T-cell (primary cell): ENCODE measurements around the gene PRRT1. TPM values are rescaled to one million over a fixed set of nuclear protein-coding genes. Genes with fewer than 3 reads are reported as not detected.

Source experiments
- ATAC-seq, 4 experiments: fragments of 200-7000 bp in 3 of 4; fragments of 150-1000 bp in 1 of 4; cut with Tn5 transposase; replicated peaks in 1 of 4; 1 replicate in 3 of 4; 2 replicates in 1 of 4; pipeline ENCODE4 v1.10.0; 2021; ENCODE audit warnings: moderate library complexity in 3 of 4, mild to moderate bottlenecking in 2 of 4, moderate number of reproducible peaks in 1 of 4
- CTCF ChIA-PET, 2 donors: fragments of 300-600 bp; sonication (Branson Sonifier 250); formaldehyde crosslinking; loops; one replicate each; lab custom pipeline; 2022; ENCODE audit warnings: antibody characterized with exemption in 2 of 2; lab: Charles Lee
- POLR2A ChIA-PET, 2 donors: fragments of 300-600 bp; sonication (Branson Sonifier 250); formaldehyde crosslinking; loops; one replicate each; lab custom pipeline; 2022; ENCODE audit warnings: antibody characterized with exemption in 2 of 2; lab: Charles Lee
- DNase-seq, 35 experiments: peaks; one replicate each; pipeline versions ENCODE4 v3.0.0 to v3.0.0-alpha.2; 2013 to 2023
- H3K27ac ChIP-seq: one replicate; pipeline ENCODE4 v1.5.1; 2013; ENCODE audit warnings: low read length
- H3K27me3 ChIP-seq, 2 experiments: replicated peaks in 1 of 2; 1 replicate in 1 of 2; 2 replicates in 1 of 2; pipeline versions ENCODE4 v1.6.1 to v1.7.0; 2013; ENCODE audit warnings: low read length in 1 of 2, mixed read lengths in 1 of 2; ENCODE audit not compliant: control insufficient read depth in 2 of 2, insufficient read depth in 2 of 2; ENCODE audit errors: extremely low read depth in 1 of 2
- H3K36me3 ChIP-seq, 2 donors: 1 replicate in 1 of 2; 2 replicates in 1 of 2; pipeline versions ENCODE4 v1.6.1 to v1.7.0; 2013; ENCODE audit warnings: low read length in 1 of 2; ENCODE audit not compliant: control insufficient read depth in 2 of 2, insufficient read depth in 1 of 2; ENCODE audit errors: extremely low read depth in 1 of 2
- H3K4me1 ChIP-seq, 2 experiments: 1 replicate in 1 of 2; 2 replicates in 1 of 2; pipeline versions ENCODE4 v1.6.1 to v1.7.0; 2013; ENCODE audit warnings: low read length in 2 of 2, mixed read lengths in 1 of 2; ENCODE audit not compliant: insufficient read depth in 2 of 2, control insufficient read depth in 1 of 2; ENCODE audit errors: extremely low read depth in 1 of 2
- H3K4me3 ChIP-seq, 2 donors: 1 replicate in 1 of 2; 2 replicates in 1 of 2; pipeline versions ENCODE4 v1.5.1 to v1.7.0; 2013; ENCODE audit warnings: mild to moderate bottlenecking in 2 of 2, low read length in 1 of 2, moderate library complexity in 1 of 2; ENCODE audit not compliant: control insufficient read depth in 1 of 2; ENCODE audit errors: extremely low read depth in 1 of 2
- H3K9me3 ChIP-seq: 2 replicates; pipeline ENCODE4 v1.7.0; 2013
- H3K27ac Mint-ChIP-seq, 2 donors: one replicate each; pipeline ENCODE4 v1.8.0; 2020 to 2021; ENCODE audit warnings: mild to moderate bottlenecking in 2 of 2, mixed read lengths in 2 of 2
- H3K27me3 Mint-ChIP-seq, 2 donors: one replicate each; pipeline ENCODE4 v1.8.0; 2021 to 2022; ENCODE audit warnings: mixed read lengths in 2 of 2
- H3K36me3 Mint-ChIP-seq: one replicate; pipeline ENCODE4 v1.8.0; 2021; ENCODE audit warnings: mixed read lengths
- H3K4me1 Mint-ChIP-seq, 3 donors: one replicate each; pipeline ENCODE4 v1.8.0; 2020 to 2022; ENCODE audit warnings: mixed read lengths in 3 of 3, mild to moderate bottlenecking in 1 of 3
- H3K4me3 Mint-ChIP-seq, 3 donors: one replicate each; pipeline ENCODE4 v1.8.0; 2020 to 2022; ENCODE audit warnings: mild to moderate bottlenecking in 3 of 3, mixed read lengths in 3 of 3, moderate library complexity in 3 of 3
- H3K9me3 Mint-ChIP-seq, 3 donors: one replicate each; pipeline ENCODE4 v1.8.0; 2020 to 2022; ENCODE audit warnings: mixed read lengths in 3 of 3
- WGBS: methylation state at CpG from one replicate; pipeline ENCODE4 v1.1.5; 2013; ENCODE audit warnings: missing lambda C conversion rate; ENCODE audit not compliant: insufficient coverage; 5-methylcytosine and 5-hydroxymethylcytosine counted together
- total RNA-seq, 35 experiments: library from RNA in 6 of 35; stranded (reverse) in 6 of 35; fragments of 120-200 nt in 1 of 35; gene quantifications; one replicate each; pipeline versions ENCODE4 v1.2.1 to v1.2.4 and lab custom pipeline; 2013 to 2026

Gene PRRT1
- total RNA-seq, 5 donors from 2014 or later (not counting 1 experiment from before 2014, with no cell fraction given) = 1.7 to 3.3 (median 2.3) TPM

DNA sequence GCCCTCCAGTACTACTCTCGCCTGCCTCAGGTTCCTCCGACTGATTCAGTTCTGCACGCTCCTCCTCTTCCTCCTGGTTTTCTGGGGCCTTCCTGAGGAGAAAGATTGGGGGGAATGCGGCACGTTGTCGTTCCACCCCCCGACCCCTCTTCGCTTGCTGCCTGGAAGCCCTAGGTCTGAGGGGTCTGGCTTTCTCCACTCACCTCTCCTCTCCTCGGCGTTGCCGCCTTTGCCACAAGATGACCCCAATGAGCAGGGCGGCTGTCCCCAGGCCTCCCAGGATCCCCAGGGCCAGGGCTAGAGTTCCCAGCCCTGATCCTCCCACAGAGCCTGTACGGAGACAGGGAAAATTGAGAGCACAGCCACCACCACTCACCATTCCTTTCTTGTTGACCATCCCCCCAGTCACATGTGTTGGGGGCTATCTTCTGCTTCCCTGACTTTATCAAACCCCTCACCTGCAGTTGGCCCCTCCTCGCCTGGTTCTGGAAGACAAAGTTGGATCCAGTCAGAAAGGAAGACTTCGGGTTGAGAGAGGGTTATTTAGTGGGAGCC lies 29.5 kb upstream of the PRRT1 start:
- Histone ChIP-seq H3K36me3 (peaks cover 4 to 49% of the 10 kb centered on the region in 2 donors), H3K27me3 (no peaks in the 10 kb centered on the region), H3K9me3 (no peaks in the 10 kb centered on the region), H3K4me3 (no peak overlapping the region), H3K27ac (no peak overlapping the region), H3K4me1 (peaks cover 16 to 64% of the 10 kb centered on the region in 2 experiments)
- DNase-seq = no peak
- H3K27me3 Mint-ChIP-seq = no peaks in the 10 kb centered on the region
- H3K9me3 Mint-ChIP-seq = no peaks in the 10 kb centered on the region
- peaks cover 25% of the 10 kb centered on the region for H3K36me3 Mint-ChIP-seq
- WGBS = 95% methylated on average over 7 of the region's 15 CpGs
- H3K27ac Mint-ChIP-seq = peak overlapping the region; percentile 79 to 99
- ChIA-PET CTCF (interaction anchor here in 1 of 2 donors (0.7 kb wide), 1 partner anchor 74 kb away, joined by 3 read pairs; no protein-coding TSS in a partner anchor), POLR2A (no interaction called here)
- no peak for ATAC-seq
- no peak overlapping the region for H3K4me3 Mint-ChIP-seq
- H3K4me1 Mint-ChIP-seq = peaks cover 66 to 75% (median 67%) of the 10 kb centered on the region in 3 donors

DNA sequence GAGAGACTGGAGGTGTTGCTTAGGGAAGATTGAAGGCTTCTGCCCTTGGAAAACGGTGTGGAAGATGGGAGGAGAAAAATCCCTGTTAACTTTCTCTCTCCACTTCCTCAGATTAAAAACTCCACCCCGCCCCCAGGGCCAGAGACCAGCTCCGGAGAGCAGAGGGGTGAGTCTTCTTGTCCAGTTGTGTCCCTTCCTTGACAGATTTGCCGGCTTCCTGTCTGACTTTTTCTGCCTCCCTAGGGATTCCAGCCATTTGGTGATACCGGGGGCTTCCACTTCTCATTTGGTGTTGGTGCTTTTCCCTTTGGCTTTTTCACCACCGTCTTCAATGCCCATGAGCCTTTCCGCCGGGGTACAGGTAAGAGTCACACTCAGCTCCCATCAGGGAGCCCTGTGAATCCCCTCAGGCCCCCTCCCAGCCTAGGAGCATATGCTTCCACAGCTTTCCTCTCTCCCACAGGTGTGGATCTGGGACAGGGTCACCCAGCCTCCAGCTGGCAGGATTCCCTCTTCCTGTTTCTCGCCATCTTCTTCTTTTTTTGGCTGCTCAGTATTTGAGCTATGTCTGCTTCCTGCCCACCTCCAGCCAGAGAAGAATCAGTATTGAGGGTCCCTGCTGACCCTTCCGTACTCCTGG lies 28.1 kb upstream of the PRRT1 start:
- ATAC-seq (no peak), DNase-seq (no peak)
- Mint-ChIP-seq H3K4me1 (peaks cover 67 to 76% (median 69%) of the 10 kb centered on the region in 3 donors), H3K36me3 (peaks cover 17% of the 10 kb centered on the region), H3K27ac (peak overlapping the region; percentile 96 to 99), H3K27me3 (no peaks in the 10 kb centered on the region), H3K9me3 (no peaks in the 10 kb centered on the region), H3K4me3 (peak overlapping the region; percentile 92 to 98 (median 95))
- no peaks in the 10 kb centered on the region for H3K27me3 ChIP-seq
- H3K36me3 ChIP-seq = peaks cover 4 to 45% of the 10 kb centered on the region in 2 donors
- 88% methylated on average over 6 of the region's 10 CpGs for WGBS
- no peak overlapping the region for H3K4me3 ChIP-seq
- H3K4me1 ChIP-seq = peaks cover 23 to 67% of the 10 kb centered on the region in 2 experiments
- H3K9me3 ChIP-seq = no peaks in the 10 kb centered on the region
- ChIA-PET CTCF (interaction anchor here in 1 of 2 donors (0.6 kb wide), 1 partner anchor 1687 kb away, joined by 3 read pairs; no protein-coding TSS in a partner anchor), POLR2A (interaction anchor here in 1 of 2 donors (1.1 kb wide), 1 partner anchor 52 kb away, joined by 6 read pairs; the partner anchor contains the start of gene ATF6B)
- H3K27ac ChIP-seq = no peak overlapping the region

- peaks cover 17% of the 10 kb centered on the region for H3K36me3 Mint-ChIP-seq
- ChIA-PET POLR2A (interaction anchor here (0.6 to 1.1 kb wide), 3 partner anchors 14 to 51 kb away, joined by 4 to 6 read pairs (median 5); partner anchors contain the start of gene ATF6B (in 1 of the 2)), CTCF (interaction anchor here (0.5 to 0.6 kb wide), 3 partner anchors 84 to 1686 kb away, joined by 3 read pairs; no protein-coding TSS in a partner anchor)
- 2% methylated on average over 22 of the region's 24 CpGs for WGBS
- Histone ChIP-seq H3K36me3 (peaks cover 0 to 37% of the 10 kb centered on the region in 2 donors), H3K9me3 (no peaks in the 10 kb centered on the region), H3K27me3 (no peaks in the 10 kb centered on the region), H3K4me1 (peaks cover 32 to 70% of the 10 kb centered on the region in 2 experiments), H3K27ac (peak overlapping the region; percentile 94), H3K4me3 (peak overlapping the region; percentile 78 to 83)
- no peaks in the 10 kb centered on the region for H3K9me3 Mint-ChIP-seq
- ATAC-seq (no peak), DNase-seq (peak in 1 of 35 experiments; percentile 9)
- peak overlapping the region; percentile 96 to 99 for H3K27ac Mint-ChIP-seq
- peak overlapping the region; percentile 92 to 98 (median 95) for H3K4me3 Mint-ChIP-seq
- no peaks in the 10 kb centered on the region for H3K27me3 Mint-ChIP-seq
- H3K4me1 Mint-ChIP-seq = peaks cover 72 to 80% (median 80%) of the 10 kb centered on the region in 3 donors
Measured at GRCh38 chr6:32178547-32179440, 27.1 kb upstream of the PRRT1 start.

DNA sequence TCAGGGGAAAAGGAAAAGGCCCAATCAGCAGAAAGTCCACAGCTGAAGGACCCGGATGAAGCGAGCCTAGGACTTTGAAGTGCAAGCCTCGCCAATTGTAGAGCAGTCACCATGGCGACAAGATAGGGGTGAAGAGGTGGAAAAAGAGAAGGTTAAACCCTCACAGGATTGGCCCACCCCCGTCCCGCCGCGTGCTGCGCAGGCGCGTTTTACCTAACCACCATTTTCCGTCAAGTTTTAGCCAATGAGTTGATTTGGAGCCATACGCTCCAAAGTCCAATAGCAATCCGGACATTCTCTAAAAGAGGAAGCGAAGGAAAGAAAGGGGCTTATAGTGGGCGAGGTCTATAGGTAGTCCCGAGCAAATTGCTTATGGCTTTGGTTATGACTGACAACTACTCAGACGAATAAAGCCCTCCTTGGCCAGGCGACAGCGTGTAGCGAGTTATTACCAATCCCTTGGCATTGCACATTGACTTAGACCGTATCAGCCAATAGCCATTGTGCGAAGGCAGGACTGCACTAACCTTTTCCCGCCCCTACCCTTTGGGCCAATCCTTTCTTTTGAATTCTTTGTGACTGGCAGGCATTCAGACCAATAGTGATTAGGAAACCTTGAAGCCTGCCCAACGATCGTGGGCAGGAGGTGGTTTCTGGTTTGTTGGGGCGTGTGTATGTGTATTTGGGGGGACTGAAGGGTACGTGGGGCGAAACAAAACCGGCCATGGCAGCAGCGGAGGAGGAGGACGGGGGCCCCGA lies 26.2 kb upstream of the PRRT1 start, which contains the start of gene RNF5:
Gene RNF5, plus strand, starts transcription at position 618 of the 759 bp plus-strand sequence. Its CDS starts 107 bp downstream, at position 725.
- Histone ChIP-seq H3K9me3 (no peaks in the 10 kb centered on the region), H3K36me3 (peaks cover 0 to 30% of the 10 kb centered on the region in 2 donors), H3K4me1 (peaks cover 40 to 70% of the 10 kb centered on the region in 2 experiments), H3K4me3 (peak within 1 kb of the TSS; percentile 82 to 83), H3K27ac (peak within 1 kb of the TSS; percentile 94), H3K27me3 (no peaks in the 10 kb centered on the region)
- ATAC-seq (peak; percentile 82 to 85 (median 84)), DNase-seq (peak; percentile 81 to 99 (median 93))
- H3K27me3 Mint-ChIP-seq = no peaks in the 10 kb centered on the region
- 0% methylated on average over 29 of the region's 33 CpGs for WGBS
- ChIA-PET CTCF (interaction anchor here in 1 of 2 donors (0.6 to 1.4 kb wide), 4 partner anchors 15 to 1020 kb away, joined by 3 to 6 read pairs (median 3); partner anchors contain the start of genes ATF6B, GPSM3 and TCF19), POLR2A (interaction anchor here in 1 of 2 donors (1.1 kb wide), 1 partner anchor 15 kb away, joined by 3 read pairs; the partner anchor contains the start of gene GPSM3)
- H3K36me3 Mint-ChIP-seq = peaks cover 17% of the 10 kb centered on the region
- peaks cover 76 to 87% (median 83%) of the 10 kb centered on the region in 3 donors for H3K4me1 Mint-ChIP-seq
- peak within 1 kb of the TSS; percentile 96 to 99 for H3K27ac Mint-ChIP-seq
- H3K4me3 Mint-ChIP-seq = peak within 1 kb of the TSS; percentile 92 to 98 (median 95)
- H3K9me3 Mint-ChIP-seq = no peaks in the 10 kb centered on the region

DNA sequence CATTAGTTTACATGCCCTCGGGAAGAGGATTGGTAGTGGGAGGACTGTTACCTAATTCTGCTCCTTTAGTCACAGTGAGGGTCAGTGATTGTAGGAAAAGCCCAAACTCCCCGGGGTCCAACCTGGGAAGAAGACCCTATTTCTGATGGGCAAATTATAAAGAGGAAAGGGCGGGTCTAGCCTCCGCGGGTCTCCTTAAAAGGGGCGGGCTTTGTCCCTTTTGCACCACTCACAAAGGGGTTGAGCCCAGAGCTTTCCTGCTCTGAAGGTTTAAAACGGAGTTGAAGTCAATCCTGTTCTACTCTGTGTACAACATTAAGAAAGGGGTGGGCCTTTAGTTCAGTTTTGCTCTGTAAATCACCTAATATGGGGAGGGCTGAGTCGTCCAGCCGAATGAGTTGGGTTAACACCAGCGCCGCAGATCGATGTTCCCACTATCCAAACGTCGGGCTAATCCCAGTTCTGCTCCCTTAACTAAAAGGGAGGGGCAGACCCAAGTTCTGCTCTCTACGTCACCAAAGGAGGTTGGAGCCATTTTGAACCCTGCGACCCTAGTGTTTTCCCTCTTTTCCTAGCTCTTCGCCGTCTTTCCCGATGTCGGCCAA lies 25.5 kb upstream of the PRRT1 start:
- POLR2A ChIA-PET = interaction anchor here in 1 of 2 donors (1.1 kb wide), 1 partner anchor 16 kb away, joined by 3 read pairs; the partner anchor contains the start of gene GPSM3
- WGBS = under 1% methylated on average over 13 of the region's 20 CpGs
- peaks cover 79 to 88% (median 83%) of the 10 kb centered on the region in 3 donors for H3K4me1 Mint-ChIP-seq
- H3K36me3 Mint-ChIP-seq = peaks cover 17% of the 10 kb centered on the region
- Histone ChIP-seq H3K4me3 (peak overlapping the region; percentile 82 to 83), H3K9me3 (no peaks in the 10 kb centered on the region), H3K27ac (peak overlapping the region; percentile 94), H3K4me1 (peaks cover 46 to 65% of the 10 kb centered on the region in 2 experiments), H3K27me3 (no peaks in the 10 kb centered on the region), H3K36me3 (peaks cover 0 to 23% of the 10 kb centered on the region in 2 donors)
- peak overlapping the region; percentile 92 to 98 (median 95) for H3K4me3 Mint-ChIP-seq
- ATAC-seq = peak in 3 of 4 experiments; percentile 0 to 5 (median 4)
- no peaks in the 10 kb centered on the region for H3K27me3 Mint-ChIP-seq
- CTCF ChIA-PET = interaction anchor here in 1 of 2 donors (0.6 to 1.4 kb wide), 5 partner anchors 16 to 1019 kb away, joined by 3 to 6 read pairs (median 3); partner anchors contain the start of genes ATF6B, FKBPL, GPSM3 and TCF19
- peak overlapping the region; percentile 96 to 99 for H3K27ac Mint-ChIP-seq
- H3K9me3 Mint-ChIP-seq = no peaks in the 10 kb centered on the region
- DNase-seq = peak in 5 of 35 experiments; percentile 11 to 36 (median 18)
